ENCODE measurements around the gene HMG20B. TPM values are rescaled to one million over a fixed set of nuclear protein-coding genes. Genes with fewer than 3 reads are reported as not detected.

HMG20B gene
- total RNA-seq, 4 donors from 2014 or later: 93.3 to 160 (median 105) TPM

- Histone ChIP-seq H3K27ac (no peak overlapping the region), H3K36me3 (no peaks in the 10 kb centered on the region), H3K4me3 (replicated peaks in 1 of 3) (peak overlapping the region in 1 of 3 donors; percentile 86), H3K27me3 (no peaks in the 10 kb centered on the region), H3K9me3 (no peaks in the 10 kb centered on the region), H3K4me1 (peaks cover 7 to 20% of the 10 kb centered on the region in 2 donors)
- no peak for DNase-seq
- intact Hi-C loops (cut with DNase I): loop anchor here (2.0 kb wide), 1 partner anchor 17 kb away; the partner anchor contains the start of gene HMG20B
- 74 to 75% methylated on average over 9 to 13 of the region's 15 CpGs for WGBS, 2 donors
- TF ChIP-seq CTCF (IDR thresholded peaks at IDR 0.05) (no peak), POLR2A (IDR thresholded peaks at IDR 0.05) (no peak)
Measured at GRCh38 chr19:3555653-3556422, 16.9 kb upstream of the HMG20B start.

- H3K27ac ChIP-seq: no peak overlapping the region
Measured at GRCh38 chr19:3556423-3556977, 16.2 kb upstream of the HMG20B start.

GRCh38 chr19:3556978-3557460 lies 15.7 kb upstream of the HMG20B start:
- no peaks in the 10 kb centered on the region for H3K9me3 ChIP-seq
- no peaks in the 10 kb centered on the region for H3K36me3 ChIP-seq
- 0% methylated on average over 7 to 15 of the region's 60 CpGs for WGBS, 2 donors
- H3K27me3 ChIP-seq: no peaks in the 10 kb centered on the region
- TF ChIP-seq CTCF (IDR thresholded peaks at IDR 0.05) (peak in 3 of 6 experiments; percentile 18 to 34 (median 31)), POLR2A (IDR thresholded peaks at IDR 0.05) (no peak)
- H3K4me3 ChIP-seq (replicated peaks in 1 of 3): peak overlapping the region; percentile 74 to 86 (median 76)
- DNase-seq: peak; percentile 43 to 64
- H3K4me1 ChIP-seq: peaks cover 7 to 20% of the 10 kb centered on the region in 2 donors
- intact Hi-C loops (cut with DNase I): loop anchor here (2.0 kb wide), 1 partner anchor 16 kb away; the partner anchor contains the start of gene HMG20B
- no peak overlapping the region for H3K27ac ChIP-seq

More at GRCh38 chr19:3556423-3556977, 16.2 kb upstream of the HMG20B start:
- WGBS, 2 donors: 28 to 36% methylated on average over 9 of the region's 9 CpGs
- H3K4me3 ChIP-seq (replicated peaks in 1 of 3): peak overlapping the region; percentile 74 to 86 (median 76)
- intact Hi-C loops (cut with DNase I): loop anchor here (2.0 kb wide), 1 partner anchor 16 kb away; the partner anchor contains the start of gene HMG20B
- no peak for TF ChIP-seq CTCF (IDR thresholded peaks at IDR 0.05)
- TF ChIP-seq POLR2A (IDR thresholded peaks at IDR 0.05): no peak
- peaks cover 7 to 20% of the 10 kb centered on the region in 2 donors for H3K4me1 ChIP-seq
- no peaks in the 10 kb centered on the region for H3K36me3 ChIP-seq
- H3K9me3 ChIP-seq: no peaks in the 10 kb centered on the region
- no peak for DNase-seq
- H3K27me3 ChIP-seq: no peaks in the 10 kb centered on the region

GRCh38 chr19:3557461-3558248 lies 15.1 kb upstream of the HMG20B start, which contains the start of gene MFSD12:
MFSD12 (minus strand) TSS chr19:3557586; CDS start chr19:3557403, 183 bp downstream.
- no peaks in the 10 kb centered on the region for H3K27me3 ChIP-seq
- no peaks in the 10 kb centered on the region for H3K9me3 ChIP-seq
- H3K36me3 ChIP-seq: no peaks in the 10 kb centered on the region
- peak in 1 of 2 donors; percentile 85 for TF ChIP-seq POLR2A (IDR thresholded peaks at IDR 0.05)
- TF ChIP-seq CTCF (IDR thresholded peaks at IDR 0.05): no peak
- H3K4me3 ChIP-seq (replicated peaks in 1 of 3): peak within 1 kb of the TSS; percentile 74 to 86 (median 76)
- peak within 1 kb of the TSS; percentile 46 to 65 (median 55) for H3K27ac ChIP-seq
- 0 to 1% methylated on average over 9 to 12 of the region's 81 CpGs for WGBS, 2 donors
- DNase-seq: peak; percentile 95
- H3K4me1 ChIP-seq: peaks cover 7 to 20% of the 10 kb centered on the region in 2 donors
- intact Hi-C loops (cut with DNase I): loop anchor here (2.0 kb wide), 1 partner anchor 15 kb away; the partner anchor contains the start of gene HMG20B
